GM23338 (cell line): Measurements from ENCODE around the gene USF2. TPM values are rescaled to one million over a fixed set of nuclear protein-coding genes. Genes with fewer than 3 reads are reported as not detected.

Experiments
- ATAC-seq: fragments of 200-7000 bp; cut with Tn5 transposase; 3 replicates; pipeline ENCODE4 v1.9.1; 2020
- DNase-seq: peaks from one replicate; pipeline ENCODE4 v3.0.0-alpha.2; 2015; ENCODE audit warnings: low spot score
- H2AFZ ChIP-seq: fragments of 200-600 bp; sonication (generic); 2 replicates; pipeline ENCODE4 v1.8.0; 2016; ENCODE audit warnings: antibody characterized with exemption, mild to moderate bottlenecking, moderate library complexity
- H3F3A ChIP-seq: fragments of 200-600 bp; sonication (generic); replicated peaks from 2 replicates; pipeline ENCODE4 v1.8.0; 2017; ENCODE audit warnings: antibody characterized with exemption, mixed run types, low read depth
- H3K27ac ChIP-seq: fragments of 200-600 bp; sonication (generic); 2 replicates; pipeline ENCODE4 v1.6.1; 2016; ENCODE audit warnings: low read depth
- H3K27me3 ChIP-seq: fragments of 200-600 bp; sonication (generic); 2 replicates; pipeline ENCODE4 v1.8.0; 2016; ENCODE audit warnings: mild to moderate bottlenecking, mixed run types, moderate library complexity; ENCODE audit not compliant: insufficient read depth
- H3K36me3 ChIP-seq: fragments of 200-600 bp; sonication (generic); 2 replicates; pipeline ENCODE4 v1.8.0; 2016; ENCODE audit warnings: mild to moderate bottlenecking; ENCODE audit not compliant: insufficient read depth
- H3K4me1 ChIP-seq: fragments of 200-600 bp; sonication (generic); 2 replicates; pipeline ENCODE4 v1.8.0; 2016; ENCODE audit warnings: mild to moderate bottlenecking, moderate library complexity; ENCODE audit not compliant: insufficient read depth
- H3K4me2 ChIP-seq: fragments of 200-600 bp; sonication (generic); 2 replicates; pipeline ENCODE4 v1.7.1; 2017; ENCODE audit warnings: mixed run types
- H3K4me3 ChIP-seq: fragments of 200-600 bp; sonication (generic); 2 replicates; pipeline ENCODE4 v1.6.1; 2016; ENCODE audit warnings: mixed run types
- H3K79me2 ChIP-seq: fragments of 200-600 bp; sonication (generic); replicated peaks from 2 replicates; pipeline ENCODE4 v1.8.0; 2017; ENCODE audit warnings: mild to moderate bottlenecking; ENCODE audit not compliant: insufficient read depth
- H3K9me2 ChIP-seq: fragments of 200-600 bp; sonication (generic); 2 replicates; pipeline ENCODE4 v1.8.0; 2017; ENCODE audit not compliant: insufficient read depth
- H4K20me1 ChIP-seq: fragments of 200-600 bp; sonication (generic); replicated peaks from 2 replicates; pipeline ENCODE4 v1.8.0; 2017; ENCODE audit warnings: mild to moderate bottlenecking; ENCODE audit not compliant: insufficient read depth
- H3K27ac Mint-ChIP-seq: 2 replicates; pipeline ENCODE4 v1.8.0; 2020; ENCODE audit warnings: inconsistent platforms, mild to moderate bottlenecking, moderate library complexity, mixed read lengths
- H3K27me3 Mint-ChIP-seq: 3 replicates; pipeline ENCODE4 v1.8.0; 2022; ENCODE audit warnings: low read depth, mild to moderate bottlenecking, moderate library complexity, mixed read lengths, inconsistent platforms; ENCODE audit not compliant: insufficient read depth, poor library complexity
- H3K36me3 Mint-ChIP-seq: 3 replicates; pipeline ENCODE4 v1.8.0; 2021; ENCODE audit warnings: low read depth, mild to moderate bottlenecking, inconsistent platforms, moderate library complexity, mixed read lengths
- H3K4me1 Mint-ChIP-seq: 3 replicates; pipeline ENCODE4 v1.8.0; 2020; ENCODE audit warnings: mild to moderate bottlenecking, inconsistent platforms, mixed read lengths
- H3K4me3 Mint-ChIP-seq: 3 replicates; pipeline ENCODE4 v1.8.0; 2021; ENCODE audit warnings: moderate library complexity, mild to moderate bottlenecking, inconsistent platforms, mixed read lengths
- H3K9me3 Mint-ChIP-seq: 3 replicates; pipeline ENCODE4 v1.8.0; 2020; ENCODE audit warnings: moderate library complexity, mild to moderate bottlenecking, inconsistent platforms, mixed read lengths
- CREB1 ChIP-seq: fragments of 250-450 bp; sonication (Bioruptor Pico); IDR thresholded peaks from 2 replicates; pipeline ENCODE4 v1.5.0; 2020; ENCODE audit warnings: low read depth, mild to moderate bottlenecking, moderate library complexity
- CTCF ChIP-seq, 2 experiments: fragments of 200-600 bp in 1 of 2; sonication (generic) in 1 of 2; conservative IDR thresholded peaks; 2 replicates each; pipeline versions ENCODE4 v1.5.1 to v1.6.1; 2016 to 2017; ENCODE audit warnings: antibody characterized with exemption in 2 of 2, low read depth in 2 of 2, mild to moderate bottlenecking in 2 of 2, moderate library complexity in 1 of 2
- EZH2phosphoT487 ChIP-seq: fragments of 200-600 bp; sonication (generic); IDR thresholded peaks from one replicate; pipeline ENCODE4 v1.8.1; 2018; ENCODE audit warnings: antibody characterized with exemption; ENCODE audit not compliant: unreplicated experiment
- JUNB ChIP-seq: IDR thresholded peaks from one replicate; pipeline ENCODE4 v1.6.1; 2016; ENCODE audit warnings: antibody characterized with exemption; ENCODE audit not compliant: unreplicated experiment
- NANOG ChIP-seq: IDR thresholded peaks from 2 replicates; pipeline ENCODE4 v1.6.1; 2016; ENCODE audit warnings: antibody characterized with exemption, borderline replicate concordance
- POLR2AphosphoS5 ChIP-seq: IDR thresholded peaks from 2 replicates; pipeline ENCODE4 v1.6.1; 2016; ENCODE audit warnings: antibody characterized with exemption, low read depth
- ZNF114 ChIP-seq: fragments of 250-450 bp; sonication (Bioruptor Pico); IDR thresholded peaks from 2 replicates; pipeline ENCODE4 v1.5.0; 2020; ENCODE audit warnings: mild to moderate bottlenecking, moderate library complexity
- ZNF462 ChIP-seq: fragments of 250-450 bp; sonication (Bioruptor Pico); IDR thresholded peaks from 2 replicates; pipeline ENCODE4 v1.5.0; 2020; ENCODE audit warnings: mild to moderate bottlenecking, moderate library complexity
- polyA plus RNA-seq: library from polyadenylated mRNA; unstranded; fragments of >200 nt; fragmentation: Nextera tagmentation; extraction: Ambion mirVana; gene quantifications from 2 replicates; pipeline ENCODE4 v1.2.1, GENCODE V29; 2016
- total RNA-seq: library from RNA; depleted of rRNA; stranded (reverse); fragments of >200 nt; shearing (Covaris generic); gene quantifications from 2 replicates; pipeline ENCODE4 v1.2.3, GENCODE V29; 2014

USF2 gene
- total and polyA plus RNA-seq, 2 experiments from 2014 or later, result 28.9 to 60.5 TPM

GRCh38 chr19:35267818-35268535, 785 bp upstream of the USF2 start:
- no peak for TF ChIP-seq ZNF114 (CRISPR knock-in tag)
- TF ChIP-seq POLR2AphosphoS5, result peak; percentile 52; the same call in 1 of the 2 replicates
- Histone ChIP-seq H3K4me2 (peak overlapping the region; percentile 99), H4K20me1 (peaks cover 15% of the 10 kb centered on the region), H3K4me3 (peak overlapping the region; percentile 79), H2AFZ (no peak overlapping the region), H3K36me3 (peaks cover 11% of the 10 kb centered on the region; the same call in 1 of the 2 replicates), H3K4me1 (peaks cover 7% of the 10 kb centered on the region; the same call in 1 of the 2 replicates), H3K27ac (peak overlapping the region; percentile 96), H3K9me2 (no peaks in the 10 kb centered on the region), H3F3A (peaks cover 17% of the 10 kb centered on the region), H3K79me2 (no peaks in the 10 kb centered on the region), H3K27me3 (no peaks in the 10 kb centered on the region)
- Mint-ChIP-seq H3K27me3 (peaks cover 32% of the 10 kb centered on the region), H3K9me3 (no peaks in the 10 kb centered on the region; the same call in 2 of the 3 replicates), H3K4me3 (peak overlapping the region; percentile 87), H3K4me1 (peaks cover 11% of the 10 kb centered on the region), H3K36me3 (peaks cover 65% of the 10 kb centered on the region), H3K27ac (peak overlapping the region; percentile 95)
- DNase-seq, result peak; percentile 82
- ATAC-seq, result peak; percentile 56

- Histone ChIP-seq H3K79me2 (no peaks in the 10 kb centered on the region), H2AFZ (no peak overlapping the region), H3K4me2 (peak overlapping the region; percentile 80), H3K27me3 (no peaks in the 10 kb centered on the region), H3F3A (peaks cover 12% of the 10 kb centered on the region), H3K27ac (no peak overlapping the region), H3K36me3 (peaks cover 7% of the 10 kb centered on the region; the same call in 1 of the 2 replicates), H4K20me1 (peaks cover 9% of the 10 kb centered on the region; the same call in 1 of the 2 replicates), H3K4me1 (peaks cover 7% of the 10 kb centered on the region; the same call in 1 of the 2 replicates), H3K4me3 (peak overlapping the region; percentile 58), H3K9me2 (no peaks in the 10 kb centered on the region)
- Mint-ChIP-seq H3K27ac (no peak overlapping the region), H3K36me3 (peaks cover 66% of the 10 kb centered on the region), H3K9me3 (no peaks in the 10 kb centered on the region; the same call in 2 of the 3 replicates), H3K27me3 (peaks cover 28% of the 10 kb centered on the region), H3K4me1 (peaks cover 11% of the 10 kb centered on the region), H3K4me3 (peak overlapping the region; percentile 66)
- ATAC-seq, result peak; percentile 69
- peak; percentile 89 for DNase-seq
- TF ChIP-seq CREB1 (0 out of 2 replicates have a peak, but pooled peaks have one; percentile 24), NANOG (no peak), CTCF (conservative IDR thresholded peaks at IDR 0.05; ENCODE audit: low read depth in 2 of 2) (peak in 1 of 2 experiments; percentile 69; a peak in 3 of 4 replicates), POLR2AphosphoS5 (peak; percentile 39), EZH2phosphoT487 (no peak), ZNF462 (no peak), JUNB (no peak)
Measured at GRCh38 chr19:35269438-35270117, 816 bp downstream of the USF2 start.
